Measurements from ENCODE around the gene EMC10.

EMC10 gene

GRCh38 chr19:50480281-50481111, 4.2 kb downstream of the EMC10 start:
- no peak for DNase-seq

- DNase-seq: no peak
These were observed 5.2 kb downstream of the EMC10 start for GRCh38 chr19:50481351-50482149.

GRCh38 chr19:50482271-50482855, 6.1 kb downstream of the EMC10 start:
- DNase-seq: no peak

- DNase-seq: no peak
These were observed 6.6 kb downstream of the EMC10 start for GRCh38 chr19:50482916-50483315.

- no peak for DNase-seq
These were observed 9.1 kb downstream of the EMC10 start for GRCh38 chr19:50485284-50485955.

GRCh38 chr19:50486823-50487515, 10.7 kb downstream of the EMC10 start:
- no peak for DNase-seq

GRCh38 chr19:50488389-50489194, 12.3 kb downstream of the EMC10 start:
- DNase-seq: no peak

- no peak for DNase-seq
These were observed 13.2 kb downstream of the EMC10 start for GRCh38 chr19:50489461-50490011.

- DNase-seq: no peak
These were observed 14.1 kb downstream of the EMC10 start for GRCh38 chr19:50490411-50490811.

GRCh38 chr19:50490991-50491472, 14.7 kb downstream of the EMC10 start:
- no peak for DNase-seq

- no peak for DNase-seq
These were observed 16.2 kb downstream of the EMC10 start for GRCh38 chr19:50492303-50493052.

- DNase-seq: no peak
These were observed 16.9 kb downstream of the EMC10 start for GRCh38 chr19:50493171-50493570.

GRCh38 chr19:50494186-50495019, 18.1 kb downstream of the EMC10 start:
- no peak for DNase-seq

- DNase-seq: no peak
These were observed 18.8 kb downstream of the EMC10 start for GRCh38 chr19:50495020-50495531.

- DNase-seq: no peak
These were observed 20.1 kb downstream of the EMC10 start for GRCh38 chr19:50496189-50497021.

- DNase-seq: no peak
These were observed 20.7 kb downstream of the EMC10 start for GRCh38 chr19:50497022-50497405.

- DNase-seq: no peak
These were observed 22.1 kb downstream of the EMC10 start for GRCh38 chr19:50498219-50499056.

Data from NCI-H2081 (cell line).